AG04450 (cell line): ENCODE measurements around the gene POLE. TPM values are rescaled to one million over a fixed set of nuclear protein-coding genes. Genes with fewer than 3 reads are reported as not detected.
A peak's percentile ranks its signal among the peaks of the same experiment; 100 is the strongest.

Experiments
- CTCF ChIA-PET: fragments of 300-600, 350-600 bp; formaldehyde crosslinking; extraction: SDS; loops from one replicate; lab custom pipeline; 2022; ENCODE audit warnings: antibody characterized with exemption, inconsistent platforms; lab: Charles Lee
- POLR2A ChIA-PET: fragments of 350-600 bp; formaldehyde crosslinking; extraction: SDS; loops from one replicate; lab custom pipeline; 2021; ENCODE audit warnings: antibody characterized with exemption, inconsistent platforms; lab: Yijun Ruan, JAX
- DNase-seq: peaks from one replicate; pipeline ENCODE4 v3.0.0-alpha.2; 2011; ENCODE audit warnings: low read depth, low spot score
- H3K27ac ChIP-seq: one replicate; pipeline ENCODE4 v1.5.1; 2012; ENCODE audit warnings: low read depth, low read length, control low read depth
- H3K27me3 ChIP-seq: one replicate; pipeline ENCODE4 v1.6.0; 2012; ENCODE audit warnings: low read length; ENCODE audit not compliant: control insufficient read depth, insufficient read depth
- H3K4me3 ChIP-seq: 2 replicates; pipeline ENCODE4 v1.5.1; 2011; ENCODE audit warnings: mild to moderate bottlenecking, low read depth, low read length, control low read depth
- H3K9me3 ChIP-seq: 2 replicates; pipeline ENCODE4 v1.5.1; 2012; ENCODE audit warnings: low read length; ENCODE audit not compliant: control insufficient read depth, insufficient read depth
- CTCF ChIP-seq: IDR thresholded peaks from 2 replicates; pipeline ENCODE4 v1.5.1; 2011; ENCODE audit warnings: low read depth, low read length, control low read depth, inconsistent platforms
- polyA plus RNA-seq: library from polyadenylated mRNA; depleted of rRNA; stranded (reverse); fragments of >200 nt; gene quantifications from 2 replicates; pipeline ENCODE4 v1.2.3, GENCODE V29; 2011

Gene POLE
- polyA plus RNA-seq, 1 experiment, result 4.1 TPM

- DNase-seq, result peak; percentile 82
- peak overlapping the region; percentile 86 for H3K27ac ChIP-seq
- H3K9me3 ChIP-seq, result peaks cover 2% of the 10 kb centered on the region
- TF ChIP-seq CTCF, result no peak
- ChIA-PET CTCF (interaction anchor here (1.2 to 2.9 kb wide), 3 partner anchors 16 to 207 kb away, joined by 4 to 9 read pairs (median 6); no protein-coding TSS in a partner anchor), POLR2A (interaction anchor here (0.9 kb wide), 1 partner anchor 12 kb away, joined by 4 read pairs; the partner anchor contains the start of gene LRCOL1)
- H3K4me3 ChIP-seq, result no peak overlapping the region; the same call in 1 of the 2 replicates
- H3K27me3 ChIP-seq, result peaks cover 20% of the 10 kb centered on the region
These were observed 64.6 kb downstream of the POLE start for GRCh38 chr12:132622437-132623071.

- TF ChIP-seq CTCF, result no peak
- peaks cover 8% of the 10 kb centered on the region for H3K9me3 ChIP-seq
- peak overlapping the region; percentile 68 for H3K27ac ChIP-seq
- no peak for DNase-seq
- peaks cover 27% of the 10 kb centered on the region for H3K27me3 ChIP-seq
- H3K4me3 ChIP-seq, result no peak overlapping the region
- CTCF ChIA-PET, result interaction anchor here (1.2 to 2.9 kb wide), 3 partner anchors 17 to 207 kb away, joined by 4 to 9 read pairs (median 6); no protein-coding TSS in a partner anchor
- POLR2A ChIA-PET, result interaction anchor here (0.9 kb wide), 1 partner anchor 12 kb away, joined by 4 read pairs; the partner anchor contains the start of gene LRCOL1
These were observed 65.3 kb downstream of the POLE start for GRCh38 chr12:132621657-132622435.

- Histone ChIP-seq H3K9me3 (peaks cover 16% of the 10 kb centered on the region), H3K4me3 (no peak overlapping the region), H3K27ac (no peak overlapping the region), H3K27me3 (peaks cover 34% of the 10 kb centered on the region)
- POLR2A ChIA-PET, result no interaction called here
- CTCF ChIA-PET, result interaction anchor here (2.9 kb wide), 1 partner anchor 18 kb away, joined by 9 read pairs; no protein-coding TSS in a partner anchor
- DNase-seq, result no peak
- TF ChIP-seq CTCF, result no peak
These were observed 66.1 kb downstream of the POLE start for GRCh38 chr12:132620899-132621656.

GRCh38 chr12:132620113-132620898 is 66.8 kb downstream of the POLE start:
- Histone ChIP-seq H3K27me3 (peaks cover 40% of the 10 kb centered on the region), H3K4me3 (no peak overlapping the region), H3K9me3 (peaks cover 24% of the 10 kb centered on the region), H3K27ac (no peak overlapping the region)
- DNase-seq, result no peak
- TF ChIP-seq CTCF, result no peak
- CTCF ChIA-PET, result interaction anchor here (2.9 kb wide), 1 partner anchor 18 kb away, joined by 9 read pairs; no protein-coding TSS in a partner anchor
- POLR2A ChIA-PET, result no interaction called here
